WTC11 (cell line): ENCODE data around the gene CENPT. TPM values are rescaled to one million over a fixed set of nuclear protein-coding genes. Genes with fewer than 3 reads are reported as not detected.

Experiments used
- ATAC-seq: fragments of 200-7000 bp; cut with Tn5 transposase; 2 replicates; pipeline ENCODE4 v1.10.0; 2021; ENCODE audit warnings: mild to moderate bottlenecking, moderate library complexity
- CTCF ChIA-PET: fragments of 300-600 bp; sonication (Branson Sonifier 250); formaldehyde crosslinking; loops from one replicate; lab custom pipeline; 2021; ENCODE audit warnings: antibody characterized with exemption; lab: Charles Lee
- POLR2A ChIA-PET: fragments of 350-600 bp; sonication (Branson Sonifier 250); formaldehyde crosslinking; loops from one replicate; lab custom pipeline; 2021; ENCODE audit warnings: antibody characterized with exemption; lab: Charles Lee
- DNase-seq: peaks from one replicate; pipeline ENCODE4 v3.0.0; 2021; ENCODE audit warnings: low spot score
- H3K27ac Mint-ChIP-seq: 2 replicates; pipeline ENCODE4 v1.8.0; 2021; ENCODE audit warnings: mixed read lengths
- H3K27me3 Mint-ChIP-seq: 2 replicates; pipeline ENCODE4 v1.8.0; 2021; ENCODE audit warnings: low read depth, mild to moderate bottlenecking, moderate library complexity, mixed read lengths
- H3K36me3 Mint-ChIP-seq: 2 replicates; pipeline ENCODE4 v1.8.0; 2021; ENCODE audit warnings: mixed read lengths
- H3K4me1 Mint-ChIP-seq: 2 replicates; pipeline ENCODE4 v1.8.0; 2022; ENCODE audit warnings: mixed read lengths
- H3K4me3 Mint-ChIP-seq: 2 replicates; pipeline ENCODE4 v1.8.0; 2021; ENCODE audit warnings: mild to moderate bottlenecking, moderate library complexity, mixed read lengths
- H3K9me3 Mint-ChIP-seq: 2 replicates; pipeline ENCODE4 v1.8.0; 2021; ENCODE audit warnings: mixed read lengths
- CREB1 ChIP-seq: sonication (generic); formaldehyde crosslinking; IDR thresholded peaks from 2 replicates; pipeline ENCODE4 v1.8.0; 2023; ENCODE audit warnings: mild to moderate bottlenecking, missing genetic modification reagents
- CREM ChIP-seq: sonication (generic); formaldehyde crosslinking; IDR thresholded peaks from 2 replicates; pipeline ENCODE4 v1.8.1; 2022; ENCODE audit warnings: mild to moderate bottlenecking, missing genetic modification reagents, moderate library complexity
- ESRRA ChIP-seq: sonication (generic); formaldehyde crosslinking; IDR thresholded peaks from 2 replicates; pipeline ENCODE4 v1.8.1; 2022; ENCODE audit warnings: mild to moderate bottlenecking, missing genetic modification reagents, borderline replicate concordance
- ETV6 ChIP-seq: sonication (generic); formaldehyde crosslinking; IDR thresholded peaks from 2 replicates; pipeline ENCODE4 v1.8.1; 2022; ENCODE audit warnings: mild to moderate bottlenecking, missing genetic modification reagents
- FOXK1 ChIP-seq: sonication (generic); formaldehyde crosslinking; IDR thresholded peaks from 2 replicates; pipeline ENCODE4 v1.8.0; 2022; ENCODE audit warnings: mild to moderate bottlenecking, moderate library complexity, missing genetic modification reagents
- HMGA2 ChIP-seq: fragments of 250-450 bp; sonication (Bioruptor Pico); IDR thresholded peaks from 2 replicates; pipeline ENCODE4 v1.4.0; 2021; ENCODE audit warnings: mild to moderate bottlenecking, moderate library complexity
- OVOL2 ChIP-seq: fragments of 250-450 bp; sonication (Bioruptor Pico); IDR thresholded peaks from 2 replicates; pipeline ENCODE4 v1.9.0; 2021; ENCODE audit warnings: mild to moderate bottlenecking, borderline replicate concordance
- PRRX2 ChIP-seq: fragments of 250-450 bp; sonication (Bioruptor Pico); IDR thresholded peaks from 2 replicates; pipeline ENCODE4 v1.8.0; 2021; ENCODE audit warnings: mild to moderate bottlenecking
- SMAD3 ChIP-seq: sonication (generic); formaldehyde crosslinking; IDR thresholded peaks from 2 replicates; pipeline ENCODE4 v1.8.0; 2022; ENCODE audit warnings: missing genetic modification reagents, mild to moderate bottlenecking, borderline replicate concordance
- SMAD4 ChIP-seq: sonication (generic); formaldehyde crosslinking; IDR thresholded peaks from 2 replicates; pipeline ENCODE4 v1.8.0; 2022; ENCODE audit warnings: mild to moderate bottlenecking, missing genetic modification reagents
- SOX15 ChIP-seq: fragments of 250-450 bp; sonication (Bioruptor Pico); IDR thresholded peaks from 2 replicates; pipeline ENCODE4 v1.9.0; 2021; ENCODE audit warnings: mild to moderate bottlenecking
- TEAD4 ChIP-seq: sonication (generic); formaldehyde crosslinking; IDR thresholded peaks from 2 replicates; pipeline ENCODE4 v1.8.0; 2022; ENCODE audit warnings: mild to moderate bottlenecking, missing genetic modification reagents
- ZNF121 ChIP-seq: sonication (generic); formaldehyde crosslinking; IDR thresholded peaks from 2 replicates; pipeline ENCODE4 v1.8.0; 2023; ENCODE audit warnings: missing genetic modification reagents
- ZNF263 ChIP-seq: sonication (generic); formaldehyde crosslinking; IDR thresholded peaks from 2 replicates; pipeline ENCODE4 v1.8.1; 2022; ENCODE audit warnings: low read depth, mild to moderate bottlenecking, moderate library complexity, missing genetic modification reagents
- ZNF317 ChIP-seq: sonication (generic); formaldehyde crosslinking; IDR thresholded peaks from 2 replicates; pipeline ENCODE4 v1.8.1; 2023; ENCODE audit warnings: low read depth, mild to moderate bottlenecking, moderate library complexity, missing genetic modification reagents, borderline replicate concordance
- total RNA-seq: library from RNA; stranded (reverse); gene quantifications from 3 replicates; pipeline ENCODE4 v1.2.3, GENCODE V29; 2021
- TF ChIP-seq, protein P1 (sequence below): sonication (generic); formaldehyde crosslinking; IDR thresholded peaks from 2 replicates; pipeline ENCODE4 v1.8.0; 2022; ENCODE audit warnings: mild to moderate bottlenecking, missing genetic modification reagents
- TF ChIP-seq, protein P2 (sequence below): fragments of 250-450 bp; sonication (Bioruptor Pico); IDR thresholded peaks from 2 replicates; pipeline ENCODE4 v1.9.0; 2021; ENCODE audit warnings: mild to moderate bottlenecking, borderline replicate concordance
- TF ChIP-seq, protein P3 (sequence below): fragments of 250-450 bp; sonication (Bioruptor Pico); conservative IDR thresholded peaks from 2 replicates; pipeline ENCODE4 v1.9.0; 2021; ENCODE audit warnings: mild to moderate bottlenecking
- TF ChIP-seq, protein P4 (sequence below): fragments of 250-450 bp; sonication (Bioruptor Pico); IDR thresholded peaks from 2 replicates; pipeline ENCODE4 v1.9.0; 2021; ENCODE audit warnings: mild to moderate bottlenecking
- TF ChIP-seq, protein P5 (sequence below): fragments of 250-450 bp; sonication (Bioruptor Pico); IDR thresholded peaks from 2 replicates; pipeline ENCODE4 v1.9.0; 2021; ENCODE audit warnings: moderate library complexity, mild to moderate bottlenecking, inconsistent platforms, borderline replicate concordance
- TF ChIP-seq, protein P6 (sequence below): sonication (generic); formaldehyde crosslinking; IDR thresholded peaks from 2 replicates; pipeline ENCODE4 v1.8.1; 2022; ENCODE audit warnings: missing genetic modification reagents, borderline replicate concordance

Gene CENPT
- total RNA-seq, 1 experiment from 2014 or later = 58.3 TPM

DNA sequence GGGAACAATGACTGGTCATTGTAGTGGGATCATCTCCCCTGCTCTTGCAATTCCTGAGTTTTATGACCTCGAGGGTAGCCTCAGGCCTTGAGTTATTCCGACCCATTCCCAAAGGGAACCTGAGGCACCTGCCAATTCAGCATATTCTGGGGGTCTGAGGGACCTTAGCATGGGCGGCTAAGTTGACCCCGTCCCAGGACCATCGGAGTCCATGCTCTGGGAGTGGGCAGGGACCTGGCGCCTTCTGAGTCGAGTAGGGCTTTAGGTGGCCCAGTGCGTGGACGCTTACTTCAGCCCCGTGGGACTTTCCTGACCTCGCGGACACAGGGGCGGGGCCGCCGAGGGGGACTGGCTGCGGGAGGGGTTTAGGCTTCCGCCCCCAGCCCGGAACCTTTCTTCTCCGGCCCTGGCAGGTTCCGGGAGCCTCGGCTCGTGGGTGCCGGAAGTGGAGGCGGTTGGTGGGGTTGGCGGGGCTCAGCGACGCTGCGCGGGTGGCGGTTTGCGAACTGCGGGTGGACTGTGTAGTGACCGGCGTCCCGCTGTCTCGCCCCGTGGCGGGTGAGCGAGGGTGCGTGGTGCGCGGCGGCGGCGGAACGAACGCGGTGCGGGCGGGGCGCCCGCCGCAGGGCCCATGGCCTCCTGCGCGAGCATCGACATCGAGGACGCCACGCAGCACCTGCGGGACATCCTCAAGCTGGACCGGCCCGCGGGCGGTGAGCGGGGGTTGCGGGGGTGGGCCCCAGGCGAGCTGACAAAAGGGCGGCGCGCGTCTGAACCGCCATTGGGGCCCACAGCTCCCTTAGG, 25.3 kb upstream of the CENPT start, which contains the start of gene EDC4:
Gene EDC4, plus strand, starts transcription at position 422 of the 804 bp plus-strand sequence. Its CDS starts 210 bp downstream, at position 632.
- ATAC-seq (peak; percentile 74), DNase-seq (peak; percentile 76)
- Mint-ChIP-seq H3K27ac (peak within 1 kb of the TSS; percentile 90), H3K4me3 (peak within 1 kb of the TSS; percentile 92), H3K27me3 (no peaks in the 10 kb centered on the region), H3K36me3 (peaks cover 35% of the 10 kb centered on the region), H3K9me3 (no peaks in the 10 kb centered on the region), H3K4me1 (peaks cover 15% of the 10 kb centered on the region)
- ChIA-PET CTCF (interaction anchor here (0.8 to 3.2 kb wide), 9 partner anchors 11 to 352 kb away, joined by 3 to 29 read pairs (median 4); partner anchors contain the start of gene NRN1L), POLR2A (no interaction called here)
- TF ChIP-seq ETV6 (CRISPR knock-in tag) (peak; percentile 47), HMGA2 (no peak), ZNF317 (CRISPR knock-in tag) (peak; percentile 15; the same call in 1 of the 2 replicates), PRRX2 (CRISPR knock-in tag) (peak; percentile 30; the same call in 1 of the 2 replicates), OVOL2 (peak; percentile 71; the same call in 1 of the 2 replicates), SMAD4 (CRISPR knock-in tag) (no peak), ZNF263 (CRISPR knock-in tag) (no peak), CREB1 (no peak), CREM (CRISPR knock-in tag) (peak; percentile 56; the same call in 1 of the 2 replicates), SMAD3 (peak; percentile 86; the same call in 1 of the 2 replicates), ZNF121 (CRISPR knock-in tag) (no peak), FOXK1 (CRISPR knock-in tag) (peak; percentile 87), TEAD4 (CRISPR knock-in tag) (0 out of 2 replicates have a peak, but pooled peaks have one; percentile 39), SOX15 (no peak), ESRRA (CRISPR knock-in tag) (peak; percentile 84; the same call in 1 of the 2 replicates)
- TF ChIP-seq, protein P1, sequence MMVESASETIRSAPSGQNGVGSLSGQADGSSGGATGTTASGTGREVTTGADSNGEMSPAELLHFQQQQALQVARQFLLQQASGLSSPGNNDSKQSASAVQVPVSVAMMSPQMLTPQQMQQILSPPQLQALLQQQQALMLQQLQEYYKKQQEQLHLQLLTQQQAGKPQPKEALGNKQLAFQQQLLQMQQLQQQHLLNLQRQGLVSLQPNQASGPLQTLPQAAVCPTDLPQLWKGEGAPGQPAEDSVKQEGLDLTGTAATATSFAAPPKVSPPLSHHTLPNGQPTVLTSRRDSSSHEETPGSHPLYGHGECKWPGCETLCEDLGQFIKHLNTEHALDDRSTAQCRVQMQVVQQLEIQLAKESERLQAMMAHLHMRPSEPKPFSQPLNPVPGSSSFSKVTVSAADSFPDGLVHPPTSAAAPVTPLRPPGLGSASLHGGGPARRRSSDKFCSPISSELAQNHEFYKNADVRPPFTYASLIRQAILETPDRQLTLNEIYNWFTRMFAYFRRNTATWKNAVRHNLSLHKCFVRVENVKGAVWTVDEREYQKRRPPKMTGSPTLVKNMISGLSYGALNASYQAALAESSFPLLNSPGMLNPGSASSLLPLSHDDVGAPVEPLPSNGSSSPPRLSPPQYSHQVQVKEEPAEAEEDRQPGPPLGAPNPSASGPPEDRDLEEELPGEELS = peak; percentile 52
- TF ChIP-seq, protein P2, sequence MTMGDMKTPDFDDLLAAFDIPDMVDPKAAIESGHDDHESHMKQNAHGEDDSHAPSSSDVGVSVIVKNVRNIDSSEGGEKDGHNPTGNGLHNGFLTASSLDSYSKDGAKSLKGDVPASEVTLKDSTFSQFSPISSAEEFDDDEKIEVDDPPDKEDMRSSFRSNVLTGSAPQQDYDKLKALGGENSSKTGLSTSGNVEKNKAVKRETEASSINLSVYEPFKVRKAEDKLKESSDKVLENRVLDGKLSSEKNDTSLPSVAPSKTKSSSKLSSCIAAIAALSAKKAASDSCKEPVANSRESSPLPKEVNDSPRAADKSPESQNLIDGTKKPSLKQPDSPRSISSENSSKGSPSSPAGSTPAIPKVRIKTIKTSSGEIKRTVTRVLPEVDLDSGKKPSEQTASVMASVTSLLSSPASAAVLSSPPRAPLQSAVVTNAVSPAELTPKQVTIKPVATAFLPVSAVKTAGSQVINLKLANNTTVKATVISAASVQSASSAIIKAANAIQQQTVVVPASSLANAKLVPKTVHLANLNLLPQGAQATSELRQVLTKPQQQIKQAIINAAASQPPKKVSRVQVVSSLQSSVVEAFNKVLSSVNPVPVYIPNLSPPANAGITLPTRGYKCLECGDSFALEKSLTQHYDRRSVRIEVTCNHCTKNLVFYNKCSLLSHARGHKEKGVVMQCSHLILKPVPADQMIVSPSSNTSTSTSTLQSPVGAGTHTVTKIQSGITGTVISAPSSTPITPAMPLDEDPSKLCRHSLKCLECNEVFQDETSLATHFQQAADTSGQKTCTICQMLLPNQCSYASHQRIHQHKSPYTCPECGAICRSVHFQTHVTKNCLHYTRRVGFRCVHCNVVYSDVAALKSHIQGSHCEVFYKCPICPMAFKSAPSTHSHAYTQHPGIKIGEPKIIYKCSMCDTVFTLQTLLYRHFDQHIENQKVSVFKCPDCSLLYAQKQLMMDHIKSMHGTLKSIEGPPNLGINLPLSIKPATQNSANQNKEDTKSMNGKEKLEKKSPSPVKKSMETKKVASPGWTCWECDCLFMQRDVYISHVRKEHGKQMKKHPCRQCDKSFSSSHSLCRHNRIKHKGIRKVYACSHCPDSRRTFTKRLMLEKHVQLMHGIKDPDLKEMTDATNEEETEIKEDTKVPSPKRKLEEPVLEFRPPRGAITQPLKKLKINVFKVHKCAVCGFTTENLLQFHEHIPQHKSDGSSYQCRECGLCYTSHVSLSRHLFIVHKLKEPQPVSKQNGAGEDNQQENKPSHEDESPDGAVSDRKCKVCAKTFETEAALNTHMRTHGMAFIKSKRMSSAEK = no peak
- TF ChIP-seq, protein P3, sequence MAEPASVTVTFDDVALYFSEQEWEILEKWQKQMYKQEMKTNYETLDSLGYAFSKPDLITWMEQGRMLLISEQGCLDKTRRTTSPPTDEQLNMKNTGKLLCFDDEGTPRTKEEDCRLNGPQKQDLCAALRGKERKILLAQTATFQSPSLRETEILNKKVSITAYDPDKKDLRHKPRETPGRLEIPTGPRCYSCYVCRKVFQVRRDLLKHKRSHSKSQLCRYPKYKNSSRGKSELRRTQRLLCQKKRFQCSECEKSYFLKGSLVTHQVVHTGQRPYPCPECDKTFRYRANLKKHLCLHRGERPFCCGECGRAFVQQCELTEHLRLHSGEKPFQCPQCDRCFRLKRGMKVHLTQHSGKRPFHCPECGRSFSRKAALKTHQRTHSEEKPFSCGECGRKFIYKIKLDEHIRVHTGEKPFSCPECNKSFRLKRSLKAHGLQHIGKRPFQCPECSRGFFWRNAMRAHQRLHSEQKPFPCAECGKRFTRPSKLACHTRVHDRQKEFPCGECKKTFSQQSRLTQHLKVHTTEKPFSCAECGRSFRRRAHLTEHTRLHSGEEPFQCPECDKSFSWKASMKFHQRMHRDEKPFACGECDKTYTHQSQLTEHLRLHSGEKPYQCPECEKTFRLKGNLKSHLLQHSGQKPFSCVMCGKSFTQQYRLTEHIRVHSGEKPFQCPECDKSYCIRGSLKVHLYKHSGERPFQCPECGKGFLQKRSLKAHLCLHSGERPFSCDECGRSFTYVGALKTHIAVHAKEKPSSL = no peak
- TF ChIP-seq, protein P4, sequence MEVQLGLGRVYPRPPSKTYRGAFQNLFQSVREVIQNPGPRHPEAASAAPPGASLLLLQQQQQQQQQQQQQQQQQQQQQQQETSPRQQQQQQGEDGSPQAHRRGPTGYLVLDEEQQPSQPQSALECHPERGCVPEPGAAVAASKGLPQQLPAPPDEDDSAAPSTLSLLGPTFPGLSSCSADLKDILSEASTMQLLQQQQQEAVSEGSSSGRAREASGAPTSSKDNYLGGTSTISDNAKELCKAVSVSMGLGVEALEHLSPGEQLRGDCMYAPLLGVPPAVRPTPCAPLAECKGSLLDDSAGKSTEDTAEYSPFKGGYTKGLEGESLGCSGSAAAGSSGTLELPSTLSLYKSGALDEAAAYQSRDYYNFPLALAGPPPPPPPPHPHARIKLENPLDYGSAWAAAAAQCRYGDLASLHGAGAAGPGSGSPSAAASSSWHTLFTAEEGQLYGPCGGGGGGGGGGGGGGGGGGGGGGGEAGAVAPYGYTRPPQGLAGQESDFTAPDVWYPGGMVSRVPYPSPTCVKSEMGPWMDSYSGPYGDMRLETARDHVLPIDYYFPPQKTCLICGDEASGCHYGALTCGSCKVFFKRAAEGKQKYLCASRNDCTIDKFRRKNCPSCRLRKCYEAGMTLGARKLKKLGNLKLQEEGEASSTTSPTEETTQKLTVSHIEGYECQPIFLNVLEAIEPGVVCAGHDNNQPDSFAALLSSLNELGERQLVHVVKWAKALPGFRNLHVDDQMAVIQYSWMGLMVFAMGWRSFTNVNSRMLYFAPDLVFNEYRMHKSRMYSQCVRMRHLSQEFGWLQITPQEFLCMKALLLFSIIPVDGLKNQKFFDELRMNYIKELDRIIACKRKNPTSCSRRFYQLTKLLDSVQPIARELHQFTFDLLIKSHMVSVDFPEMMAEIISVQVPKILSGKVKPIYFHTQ (CRISPR knock-in tag) = no peak
- TF ChIP-seq, protein P5, sequence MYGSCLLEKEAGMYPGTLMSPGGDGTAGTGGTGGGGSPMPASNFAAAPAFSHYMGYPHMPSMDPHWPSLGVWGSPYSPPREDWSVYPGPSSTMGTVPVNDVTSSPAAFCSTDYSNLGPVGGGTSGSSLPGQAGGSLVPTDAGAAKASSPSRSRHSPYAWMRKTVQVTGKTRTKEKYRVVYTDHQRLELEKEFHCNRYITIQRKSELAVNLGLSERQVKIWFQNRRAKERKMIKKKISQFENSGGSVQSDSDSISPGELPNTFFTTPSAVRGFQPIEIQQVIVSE (CRISPR knock-in tag) = 0 out of 2 replicates have a peak, but pooled peaks have one; percentile 61
- TF ChIP-seq, protein P6, sequence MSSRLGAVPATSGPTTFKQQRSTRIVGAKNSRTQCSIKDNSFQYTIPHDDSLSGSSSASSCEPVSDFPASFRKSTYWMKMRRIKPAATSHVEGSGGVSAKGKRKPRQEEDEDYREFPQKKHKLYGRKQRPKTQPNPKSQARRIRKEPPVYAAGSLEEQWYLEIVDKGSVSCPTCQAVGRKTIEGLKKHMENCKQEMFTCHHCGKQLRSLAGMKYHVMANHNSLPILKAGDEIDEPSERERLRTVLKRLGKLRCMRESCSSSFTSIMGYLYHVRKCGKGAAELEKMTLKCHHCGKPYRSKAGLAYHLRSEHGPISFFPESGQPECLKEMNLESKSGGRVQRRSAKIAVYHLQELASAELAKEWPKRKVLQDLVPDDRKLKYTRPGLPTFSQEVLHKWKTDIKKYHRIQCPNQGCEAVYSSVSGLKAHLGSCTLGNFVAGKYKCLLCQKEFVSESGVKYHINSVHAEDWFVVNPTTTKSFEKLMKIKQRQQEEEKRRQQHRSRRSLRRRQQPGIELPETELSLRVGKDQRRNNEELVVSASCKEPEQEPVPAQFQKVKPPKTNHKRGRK (CRISPR knock-in tag) = no peak
